Measurements from ENCODE around the gene TMEM256. TPM values are rescaled to one million over a fixed set of nuclear protein-coding genes. Genes with fewer than 3 reads are reported as not detected.

TMEM256 gene
- total and polyA plus RNA-seq, 2 donors, result 109 to 152 TPM

DNA sequence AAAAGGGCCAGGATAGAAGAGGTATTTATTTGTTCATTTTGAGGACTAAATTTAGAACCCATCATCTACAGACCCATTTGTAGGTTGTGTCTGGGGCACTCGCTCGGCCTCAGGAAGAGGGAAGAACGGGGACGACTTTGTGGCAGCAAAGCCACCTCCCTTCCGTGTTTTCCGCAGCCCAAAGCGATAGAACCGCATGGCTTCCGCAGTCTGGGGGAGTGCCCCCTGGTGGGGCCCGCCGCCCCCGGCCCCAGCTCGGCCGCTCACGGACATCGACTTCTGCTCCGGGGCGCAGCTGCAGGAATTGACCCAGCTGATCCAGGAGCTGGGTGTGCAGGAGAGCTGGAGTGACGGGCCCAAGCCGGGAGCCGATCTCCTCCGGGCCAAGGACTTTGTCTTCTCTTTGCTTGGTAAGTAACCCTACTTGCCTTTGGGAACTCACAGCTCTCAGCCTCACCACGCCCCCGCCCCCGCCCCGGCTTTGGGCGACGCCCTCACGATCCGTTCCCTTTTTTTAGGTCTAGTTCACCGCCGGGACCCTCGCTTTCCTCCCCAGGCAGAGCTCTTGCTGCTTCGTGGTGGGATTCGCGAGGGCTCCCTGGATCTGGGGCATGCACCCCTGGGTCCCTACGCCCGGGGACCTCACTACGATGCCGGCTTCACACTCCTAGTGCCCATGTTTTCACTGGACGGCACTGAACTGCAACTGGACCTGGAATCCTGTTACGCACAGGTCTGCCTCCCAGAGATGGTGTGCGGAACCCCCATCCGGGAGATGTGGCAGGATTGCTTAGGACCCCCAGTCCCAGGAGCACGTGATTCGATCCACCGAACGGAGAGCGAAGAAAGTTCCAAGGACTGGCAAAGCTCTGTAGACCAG is 32.0 kb upstream of the TMEM256 start:
- Histone ChIP-seq H3K4me1 (ENCODE audit: control insufficient read depth in 2 of 2, insufficient read depth in 2 of 2, low read length in 2 of 2) (peaks cover 26 to 54% of the 10 kb centered on the region in 2 donors), H3K27ac (ENCODE audit: low read depth in 1 of 2, low read length in 1 of 2) (peak overlapping the region; percentile 77 to 92)
- WGBS, result 11% methylated on average over 49 of the region's 49 CpGs

DNA sequence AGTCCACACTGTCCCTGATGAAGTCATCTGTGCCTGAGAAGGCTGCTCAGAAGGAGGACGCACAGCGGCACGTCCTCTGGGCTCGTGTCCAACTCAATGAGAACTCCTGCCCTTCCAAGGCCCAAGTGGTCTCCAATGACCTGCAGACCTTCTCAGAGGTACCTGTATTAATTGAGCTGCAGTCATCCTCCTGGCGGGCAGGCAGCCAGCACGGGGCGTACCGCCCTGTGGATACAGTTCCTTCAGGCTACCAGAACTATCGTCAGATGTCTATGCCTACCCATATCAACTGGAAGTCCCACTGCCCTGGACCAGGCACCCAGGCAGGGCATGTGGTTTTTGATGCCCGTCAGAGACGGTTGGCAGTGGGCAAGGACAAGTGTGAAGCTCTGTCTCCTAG is 28.4 kb upstream of the TMEM256 start:
- peaks cover 3 to 17% of the 10 kb centered on the region in 2 donors for H3K27me3 ChIP-seq (ENCODE audit: control insufficient read depth in 2 of 2, insufficient read depth in 1 of 2, low read length in 1 of 2)
- no peak for DNase-seq (ENCODE audit: low read depth in 6 of 9, low spot score in 9 of 9)
- no peak overlapping the region for H3K27ac ChIP-seq (ENCODE audit: low read depth in 1 of 2, low read length in 1 of 2)
- peaks cover 14 to 19% of the 10 kb centered on the region in 2 donors for H3K4me1 ChIP-seq (ENCODE audit: control insufficient read depth in 2 of 2, insufficient read depth in 2 of 2, low read length in 2 of 2)
- 98% methylated on average over 11 of the region's 11 CpGs for WGBS
- no peaks in the 10 kb centered on the region for H3K36me3 ChIP-seq (ENCODE audit: control insufficient read depth in 2 of 2, insufficient read depth in 2 of 2, low read length in 1 of 2)
- no peaks in the 10 kb centered on the region for H3K9me3 ChIP-seq (ENCODE audit: control insufficient read depth in 2 of 2, insufficient read depth in 1 of 2, low read length in 1 of 2)
- no peak overlapping the region for H3K4me3 ChIP-seq (ENCODE audit: low read length in 2 of 2)

More for the DNA sequence above, 32.0 kb upstream of the TMEM256 start:
- H3K4me3 ChIP-seq (ENCODE audit: low read length in 2 of 2), result peak overlapping the region; percentile 49 to 75
- no peaks in the 10 kb centered on the region for H3K36me3 ChIP-seq (ENCODE audit: control insufficient read depth in 2 of 2, insufficient read depth in 2 of 2, low read length in 1 of 2)
- H3K27me3 ChIP-seq (ENCODE audit: control insufficient read depth in 2 of 2, insufficient read depth in 1 of 2, low read length in 1 of 2), result peaks cover 39 to 51% of the 10 kb centered on the region in 2 donors
- DNase-seq (ENCODE audit: low read depth in 6 of 9, low spot score in 9 of 9), result peak in 3 of 9 donors; percentile 51 to 77 (median 62)
- no peaks in the 10 kb centered on the region for H3K9me3 ChIP-seq (ENCODE audit: control insufficient read depth in 2 of 2, insufficient read depth in 1 of 2, low read length in 1 of 2)

DNA sequence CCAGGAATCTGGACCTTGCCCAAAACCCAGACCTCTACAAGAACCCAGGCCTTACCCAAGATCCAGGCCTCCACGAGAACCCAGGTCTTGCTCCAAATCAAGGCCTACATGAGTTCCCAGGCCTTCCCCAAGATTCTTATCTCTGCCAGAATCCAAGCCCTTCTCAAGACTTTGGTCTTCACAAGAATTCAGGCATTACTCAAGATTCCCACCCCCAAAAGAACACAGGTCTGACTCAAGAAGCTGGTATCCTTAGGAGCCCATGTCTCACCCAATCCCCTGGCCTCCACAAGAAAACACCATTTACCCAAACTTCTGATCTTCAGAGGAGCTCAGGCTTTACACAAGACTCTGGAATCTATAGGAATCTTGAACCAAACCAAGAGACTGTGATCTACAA is 27.3 kb upstream of the TMEM256 start:
- Histone ChIP-seq H3K4me3 (ENCODE audit: low read length in 2 of 2) (no peak overlapping the region), H3K9me3 (ENCODE audit: control insufficient read depth in 2 of 2, insufficient read depth in 1 of 2, low read length in 1 of 2) (no peaks in the 10 kb centered on the region), H3K27me3 (ENCODE audit: control insufficient read depth in 2 of 2, insufficient read depth in 1 of 2, low read length in 1 of 2) (peaks cover 0 to 8% of the 10 kb centered on the region in 2 donors), H3K36me3 (ENCODE audit: control insufficient read depth in 2 of 2, insufficient read depth in 2 of 2, low read length in 1 of 2) (no peaks in the 10 kb centered on the region), H3K4me1 (ENCODE audit: control insufficient read depth in 2 of 2, insufficient read depth in 2 of 2, low read length in 2 of 2) (peaks cover 4 to 10% of the 10 kb centered on the region in 2 donors), H3K27ac (ENCODE audit: low read depth in 1 of 2, low read length in 1 of 2) (no peak overlapping the region)
- DNase-seq (ENCODE audit: low read depth in 6 of 9, low spot score in 9 of 9), result no peak
- WGBS, result 97% methylated on average over 1 of the region's 1 CpG

DNA sequence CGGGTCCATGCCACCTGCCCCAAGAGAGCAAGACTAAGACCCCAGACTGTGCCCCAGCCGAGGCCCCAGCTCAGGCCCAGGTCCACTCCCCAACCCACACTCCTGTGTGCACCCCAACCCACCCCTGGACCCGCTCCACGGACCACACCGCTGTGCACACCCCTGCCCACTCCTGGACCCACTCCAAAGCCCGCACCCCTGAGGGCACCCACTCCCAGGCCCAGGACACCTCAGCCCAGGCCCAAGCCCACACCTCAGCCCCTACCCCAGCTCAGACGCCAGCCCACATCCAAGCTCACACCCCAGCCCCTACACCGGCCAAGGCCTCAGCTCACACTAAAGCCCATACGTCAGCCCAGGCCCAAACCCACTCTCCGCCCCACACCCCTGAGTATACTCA is 25.8 kb upstream of the TMEM256 start:
- Histone ChIP-seq H3K9me3 (ENCODE audit: control insufficient read depth in 2 of 2, insufficient read depth in 1 of 2, low read length in 1 of 2) (no peaks in the 10 kb centered on the region), H3K27me3 (ENCODE audit: control insufficient read depth in 2 of 2, insufficient read depth in 1 of 2, low read length in 1 of 2) (peaks cover 0 to 6% of the 10 kb centered on the region in 2 donors), H3K36me3 (ENCODE audit: control insufficient read depth in 2 of 2, insufficient read depth in 2 of 2, low read length in 1 of 2) (no peaks in the 10 kb centered on the region), H3K4me1 (ENCODE audit: control insufficient read depth in 2 of 2, insufficient read depth in 2 of 2, low read length in 2 of 2) (no peaks in the 10 kb centered on the region), H3K27ac (ENCODE audit: low read depth in 1 of 2, low read length in 1 of 2) (no peak overlapping the region), H3K4me3 (ENCODE audit: low read length in 2 of 2) (no peak overlapping the region)
- 97% methylated on average over 10 of the region's 10 CpGs for WGBS
- no peak for DNase-seq (ENCODE audit: low read depth in 6 of 9, low spot score in 9 of 9)

DNA sequence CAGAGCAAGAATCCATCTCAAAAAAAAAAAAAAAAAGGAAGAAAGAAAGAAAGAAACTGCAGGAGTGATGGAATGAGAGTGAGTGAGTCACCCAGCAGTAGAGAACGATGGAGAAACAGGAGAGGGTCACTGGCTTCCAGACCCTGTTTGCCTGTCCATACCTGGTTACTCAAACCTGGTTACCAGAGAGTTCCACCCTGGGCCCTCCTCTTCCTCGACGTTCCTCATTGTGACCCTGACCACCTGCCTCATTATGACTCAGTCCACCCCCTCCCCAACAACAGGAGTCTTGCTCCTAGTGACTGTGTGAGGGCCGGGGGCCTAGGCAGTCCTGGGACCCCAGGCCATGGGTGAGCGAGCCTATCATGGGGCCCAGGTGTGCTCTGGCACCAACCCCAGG is 24.7 kb upstream of the TMEM256 start, which contains the start of gene SPEM3:
Gene SPEM3, plus strand, starts transcription at position 301 of the 400 bp plus-strand sequence. Its CDS starts 46 bp downstream, at position 347.
- Histone ChIP-seq H3K9me3 (ENCODE audit: control insufficient read depth in 2 of 2, insufficient read depth in 1 of 2, low read length in 1 of 2) (no peaks in the 10 kb centered on the region), H3K27me3 (ENCODE audit: control insufficient read depth in 2 of 2, insufficient read depth in 1 of 2, low read length in 1 of 2) (peaks cover 0 to 6% of the 10 kb centered on the region in 2 donors), H3K27ac (ENCODE audit: low read depth in 1 of 2, low read length in 1 of 2) (no peak within 1 kb of the TSS), H3K4me3 (ENCODE audit: low read length in 2 of 2) (no peak within 1 kb of the TSS), H3K4me1 (ENCODE audit: control insufficient read depth in 2 of 2, insufficient read depth in 2 of 2, low read length in 2 of 2) (no peaks in the 10 kb centered on the region), H3K36me3 (ENCODE audit: control insufficient read depth in 2 of 2, insufficient read depth in 2 of 2, low read length in 1 of 2) (no peaks in the 10 kb centered on the region)
- no peak for DNase-seq (ENCODE audit: low read depth in 6 of 9, low spot score in 9 of 9)
- 91% methylated on average over 5 of the region's 5 CpGs for WGBS

DNA sequence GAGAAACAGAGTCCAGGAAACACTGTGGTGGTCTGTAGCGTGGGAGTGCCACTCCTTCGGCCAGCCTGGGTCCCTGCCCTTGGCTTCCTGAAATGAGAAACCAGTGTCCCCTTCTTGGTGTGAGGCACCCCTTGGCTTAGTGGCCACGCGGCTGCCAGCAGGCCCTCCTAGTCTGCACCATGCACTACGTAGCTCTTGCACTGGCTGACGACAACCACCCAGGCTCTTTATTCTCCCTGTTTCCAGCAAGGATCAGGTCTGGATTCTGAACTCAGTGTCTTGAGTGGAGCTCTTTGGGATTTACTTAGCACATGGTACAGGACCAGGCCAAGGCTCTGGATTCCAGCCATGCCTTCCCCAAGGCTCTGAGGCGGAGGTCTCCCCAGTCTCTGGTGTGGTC is 23.7 kb upstream of the TMEM256 start:
- H3K27me3 ChIP-seq (ENCODE audit: control insufficient read depth in 2 of 2, insufficient read depth in 1 of 2, low read length in 1 of 2), result peaks cover 0 to 6% of the 10 kb centered on the region in 2 donors
- H3K4me3 ChIP-seq (ENCODE audit: low read length in 2 of 2), result no peak overlapping the region
- no peaks in the 10 kb centered on the region for H3K36me3 ChIP-seq (ENCODE audit: control insufficient read depth in 2 of 2, insufficient read depth in 2 of 2, low read length in 1 of 2)
- no peaks in the 10 kb centered on the region for H3K9me3 ChIP-seq (ENCODE audit: control insufficient read depth in 2 of 2, insufficient read depth in 1 of 2, low read length in 1 of 2)
- no peaks in the 10 kb centered on the region for H3K4me1 ChIP-seq (ENCODE audit: control insufficient read depth in 2 of 2, insufficient read depth in 2 of 2, low read length in 2 of 2)
- WGBS, result 96% methylated on average over 7 of the region's 7 CpGs
- DNase-seq (ENCODE audit: low read depth in 6 of 9, low spot score in 9 of 9), result no peak
- no peak overlapping the region for H3K27ac ChIP-seq (ENCODE audit: low read depth in 1 of 2, low read length in 1 of 2)

DNA sequence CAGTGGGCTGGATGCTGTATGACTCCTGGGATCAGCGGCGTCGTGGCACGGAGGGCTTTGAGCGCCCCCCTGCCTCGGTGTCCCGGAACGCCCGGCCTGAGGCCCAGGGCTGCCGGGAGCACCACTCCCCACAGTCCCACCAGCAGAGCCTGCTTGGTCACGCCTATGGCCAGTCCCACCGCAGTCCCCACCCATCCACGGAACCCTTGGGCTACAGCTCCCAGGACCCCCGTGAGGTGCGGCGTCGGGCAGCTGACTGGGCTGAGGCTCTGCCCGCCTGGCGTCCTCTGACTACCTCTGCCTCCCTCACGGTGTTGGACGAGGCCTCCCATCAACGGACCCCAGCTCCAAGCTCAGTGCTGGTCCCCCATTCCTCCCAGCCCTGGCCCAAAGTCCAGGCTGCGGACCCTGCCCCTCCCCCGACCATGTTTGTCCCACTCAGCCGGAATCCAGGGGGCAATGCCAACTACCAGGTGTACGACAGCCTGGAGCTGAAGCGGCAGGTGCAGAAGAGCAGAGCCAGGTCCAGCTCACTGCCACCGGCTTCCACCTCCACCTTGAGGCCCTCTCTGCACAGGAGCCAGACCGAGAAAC is 23.1 kb upstream of the TMEM256 start:
- H3K9me3 ChIP-seq (ENCODE audit: control insufficient read depth in 2 of 2, insufficient read depth in 1 of 2, low read length in 1 of 2), result no peaks in the 10 kb centered on the region
- no peak for DNase-seq (ENCODE audit: low read depth in 6 of 9, low spot score in 9 of 9)
- H3K4me1 ChIP-seq (ENCODE audit: control insufficient read depth in 2 of 2, insufficient read depth in 2 of 2, low read length in 2 of 2), result no peaks in the 10 kb centered on the region
- H3K27ac ChIP-seq (ENCODE audit: low read depth in 1 of 2, low read length in 1 of 2), result no peak overlapping the region
- no peak overlapping the region for H3K4me3 ChIP-seq (ENCODE audit: low read length in 2 of 2)
- 97% methylated on average over 29 of the region's 29 CpGs for WGBS
- peaks cover 0 to 6% of the 10 kb centered on the region in 2 donors for H3K27me3 ChIP-seq (ENCODE audit: control insufficient read depth in 2 of 2, insufficient read depth in 1 of 2, low read length in 1 of 2)
- no peaks in the 10 kb centered on the region for H3K36me3 ChIP-seq (ENCODE audit: control insufficient read depth in 2 of 2, insufficient read depth in 2 of 2, low read length in 1 of 2)

DNA sequence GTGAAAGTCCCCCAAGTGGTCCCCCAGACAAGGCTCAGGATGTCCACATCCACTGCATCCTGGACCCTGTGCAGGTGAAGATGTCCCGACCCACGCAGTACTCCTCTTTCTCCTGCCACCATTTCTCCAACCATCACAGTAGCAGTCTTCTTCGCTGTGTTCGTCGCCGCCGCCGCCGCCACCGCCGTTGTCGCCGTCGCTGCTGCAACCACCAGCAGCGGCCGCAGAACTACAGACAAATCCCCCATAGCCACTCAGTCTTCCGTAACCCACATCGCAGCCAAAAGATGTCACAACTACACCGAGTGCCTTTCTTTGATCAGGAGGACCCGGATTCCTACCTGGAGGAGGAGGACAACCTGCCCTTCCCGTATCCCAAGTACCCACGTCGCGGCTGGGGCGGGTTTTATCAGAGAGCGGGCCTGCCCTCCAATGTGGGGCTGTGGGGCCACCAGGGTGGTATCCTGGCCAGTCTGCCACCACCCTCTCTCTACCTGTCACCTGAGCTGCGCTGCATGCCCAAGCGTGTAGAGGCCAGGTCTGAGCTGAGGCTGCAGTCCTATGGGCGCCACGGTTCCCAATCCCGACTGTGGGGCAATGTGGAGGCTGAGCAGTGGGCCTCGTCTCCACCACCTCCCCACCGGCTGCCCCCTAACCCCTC is 22.4 kb upstream of the TMEM256 start:
- no peak for DNase-seq (ENCODE audit: low read depth in 6 of 9, low spot score in 9 of 9)
- 96% methylated on average over 33 of the region's 33 CpGs for WGBS
- peaks cover 0 to 6% of the 10 kb centered on the region in 2 donors for H3K27me3 ChIP-seq (ENCODE audit: control insufficient read depth in 2 of 2, insufficient read depth in 1 of 2, low read length in 1 of 2)

DNA sequence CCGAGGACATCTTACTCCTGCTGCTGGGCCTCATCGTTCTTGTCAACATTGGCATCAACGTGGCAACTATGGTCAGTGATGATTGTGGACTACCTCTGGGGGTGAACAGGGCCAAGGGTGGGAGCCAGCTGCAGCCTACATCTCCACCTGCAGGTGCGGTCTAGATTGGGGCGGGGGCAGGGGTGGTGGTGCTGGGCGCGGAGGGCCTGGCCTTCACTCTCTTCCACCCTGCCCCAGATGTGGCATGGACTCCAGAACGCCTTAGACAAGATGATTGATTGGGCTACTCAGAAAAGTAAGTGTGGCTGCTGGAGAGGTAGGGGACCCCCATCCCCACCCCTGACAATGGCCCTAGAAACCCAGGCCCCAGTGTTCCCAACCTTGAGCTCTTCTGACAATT is 21.9 kb upstream of the TMEM256 start:
- no peak for DNase-seq (ENCODE audit: low read depth in 6 of 9, low spot score in 9 of 9)
- 91% methylated on average over 8 of the region's 8 CpGs for WGBS
- no peaks in the 10 kb centered on the region for H3K9me3 ChIP-seq (ENCODE audit: control insufficient read depth in 2 of 2, insufficient read depth in 1 of 2, low read length in 1 of 2)
- no peak overlapping the region for H3K4me3 ChIP-seq (ENCODE audit: low read length in 2 of 2)
- no peaks in the 10 kb centered on the region for H3K4me1 ChIP-seq (ENCODE audit: control insufficient read depth in 2 of 2, insufficient read depth in 2 of 2, low read length in 2 of 2)
- H3K27ac ChIP-seq (ENCODE audit: low read depth in 1 of 2, low read length in 1 of 2), result no peak overlapping the region
- peaks cover 0 to 6% of the 10 kb centered on the region in 2 donors for H3K27me3 ChIP-seq (ENCODE audit: control insufficient read depth in 2 of 2, insufficient read depth in 1 of 2, low read length in 1 of 2)
- H3K36me3 ChIP-seq (ENCODE audit: control insufficient read depth in 2 of 2, insufficient read depth in 2 of 2, low read length in 1 of 2), result no peaks in the 10 kb centered on the region

More for the DNA sequence above, 22.4 kb upstream of the TMEM256 start:
- Histone ChIP-seq H3K4me3 (ENCODE audit: low read length in 2 of 2) (no peak overlapping the region), H3K4me1 (ENCODE audit: control insufficient read depth in 2 of 2, insufficient read depth in 2 of 2, low read length in 2 of 2) (no peaks in the 10 kb centered on the region), H3K36me3 (ENCODE audit: control insufficient read depth in 2 of 2, insufficient read depth in 2 of 2, low read length in 1 of 2) (no peaks in the 10 kb centered on the region), H3K27ac (ENCODE audit: low read depth in 1 of 2, low read length in 1 of 2) (no peak overlapping the region), H3K9me3 (ENCODE audit: control insufficient read depth in 2 of 2, insufficient read depth in 1 of 2, low read length in 1 of 2) (no peaks in the 10 kb centered on the region)
